ENCODE measurements around the gene EGLN2.
"Not testable (repeated sequence)": the region's sequence is repeated elsewhere in the genome, so short reads cannot be mapped to it uniquely, and the experiment has no call there.

EGLN2 gene

DNA sequence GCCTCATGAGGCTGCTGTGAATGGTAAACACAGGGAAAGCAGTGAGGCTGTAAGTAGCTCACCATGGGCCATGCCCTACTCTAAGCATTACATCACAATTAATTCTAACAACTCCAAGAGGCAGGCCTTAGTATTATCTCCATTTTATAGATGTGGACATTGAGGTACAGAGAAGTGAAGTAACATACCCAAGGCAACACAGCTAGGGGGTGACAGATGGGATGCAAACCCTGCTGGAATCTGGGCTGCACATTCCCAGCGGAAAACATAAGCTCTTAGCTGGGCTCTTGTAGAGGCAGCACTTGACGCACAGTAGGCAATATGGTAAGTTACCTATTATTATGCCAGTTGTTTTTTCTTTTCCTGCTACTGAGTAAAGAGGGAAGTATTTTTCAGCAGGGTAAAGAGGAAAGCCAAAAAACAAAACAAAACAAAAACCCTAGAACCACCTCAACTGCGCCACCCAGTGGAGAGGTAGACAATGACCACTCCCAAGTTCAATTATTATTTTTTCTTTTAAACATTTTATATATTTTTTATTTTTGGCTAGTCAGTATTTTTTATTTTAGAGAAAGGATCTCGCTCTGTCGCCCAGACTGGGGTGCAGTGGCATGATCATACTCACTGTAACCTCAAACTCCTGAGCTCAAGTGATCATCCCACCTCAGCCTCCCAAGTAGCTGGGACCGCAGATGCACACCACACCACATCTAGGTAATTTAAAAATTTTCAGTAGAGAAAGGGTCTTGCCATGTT is 20.7 kb downstream of the EGLN2 start:
- peak; percentile 23 for DNase-seq

DNA sequence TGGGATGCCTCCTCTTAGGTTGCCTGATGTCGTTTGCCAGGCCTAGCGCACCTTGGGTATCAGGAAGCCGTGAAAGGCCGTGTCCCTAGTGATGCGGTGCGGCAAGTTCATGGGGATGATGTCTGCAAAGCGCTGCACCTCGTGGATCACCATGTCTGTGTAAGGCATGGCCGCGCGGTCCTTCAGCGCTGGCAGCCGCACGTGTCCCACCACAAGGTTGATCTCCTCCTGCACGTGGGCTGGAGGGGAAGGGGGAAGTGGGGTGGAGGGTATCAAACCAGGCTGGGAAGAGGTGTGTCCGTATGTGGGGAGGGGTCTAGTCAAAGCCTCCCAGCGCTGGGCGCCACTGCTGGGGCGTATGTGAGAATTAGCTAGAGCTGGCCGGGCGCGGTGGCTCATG is 23.2 kb downstream of the EGLN2 start:
- DNase-seq = no peak

DNA sequence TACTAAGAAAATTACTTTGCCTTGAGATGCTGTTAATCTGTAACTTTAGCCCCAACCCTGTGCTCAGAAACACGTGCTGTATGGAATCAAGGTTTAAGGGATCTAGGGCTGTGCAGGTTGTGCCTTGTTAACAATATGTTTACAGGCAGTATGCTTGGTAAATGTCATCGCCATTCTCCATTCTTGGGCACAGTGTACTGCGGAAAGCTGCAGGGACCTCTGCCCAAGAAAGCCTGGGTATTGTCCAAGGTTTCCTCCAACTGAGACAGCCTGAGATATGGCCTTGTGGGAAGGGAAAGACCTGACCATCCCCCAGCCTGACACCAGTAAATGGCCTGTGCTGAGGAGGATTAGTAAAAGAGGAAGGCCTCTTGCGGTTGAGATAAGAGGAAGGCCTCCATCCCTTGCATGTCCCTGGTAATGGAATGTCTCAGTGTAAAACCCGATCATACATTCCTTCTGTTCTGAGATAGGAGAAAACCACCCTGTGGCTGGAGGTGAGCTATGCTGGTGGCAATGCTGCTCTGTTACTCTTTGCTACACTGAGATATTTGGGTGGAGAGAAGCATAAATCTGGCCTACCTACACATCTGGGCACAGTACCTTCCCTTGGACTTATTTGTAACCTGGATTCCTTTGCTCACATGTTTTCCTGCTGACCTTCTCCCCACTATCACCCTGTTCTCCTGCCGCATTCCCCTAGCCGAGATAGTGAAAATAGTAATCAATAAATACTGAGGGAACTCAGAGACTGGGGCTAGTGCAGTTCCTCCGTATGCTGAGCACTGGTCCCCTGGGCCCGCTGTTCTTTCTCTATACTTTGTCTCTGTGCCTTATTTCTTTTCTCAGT is 23.9 kb downstream of the EGLN2 start:
- DNase-seq = peak; percentile 28

DNA sequence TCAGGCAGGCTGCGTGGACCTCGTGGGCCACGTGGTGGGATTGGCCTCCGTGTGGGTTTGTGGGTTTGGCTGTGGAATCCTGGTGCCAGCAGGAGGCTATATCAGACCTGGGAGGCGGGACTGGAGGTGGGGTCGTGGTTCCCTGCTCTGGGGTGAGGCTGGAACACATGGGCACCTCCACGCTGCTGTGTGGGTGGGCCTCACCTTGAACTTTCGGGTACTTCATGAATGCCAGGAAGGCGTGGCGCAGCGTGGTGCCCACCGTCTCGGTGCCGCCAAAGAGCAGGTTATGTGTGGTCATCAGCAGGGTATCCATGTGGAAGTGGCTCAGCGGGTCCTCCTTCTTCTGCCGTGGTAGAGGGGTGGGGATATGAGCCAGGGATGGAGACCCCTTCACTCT is 25.9 kb downstream of the EGLN2 start:
- not testable (repeated sequence) for DNase-seq

DNA sequence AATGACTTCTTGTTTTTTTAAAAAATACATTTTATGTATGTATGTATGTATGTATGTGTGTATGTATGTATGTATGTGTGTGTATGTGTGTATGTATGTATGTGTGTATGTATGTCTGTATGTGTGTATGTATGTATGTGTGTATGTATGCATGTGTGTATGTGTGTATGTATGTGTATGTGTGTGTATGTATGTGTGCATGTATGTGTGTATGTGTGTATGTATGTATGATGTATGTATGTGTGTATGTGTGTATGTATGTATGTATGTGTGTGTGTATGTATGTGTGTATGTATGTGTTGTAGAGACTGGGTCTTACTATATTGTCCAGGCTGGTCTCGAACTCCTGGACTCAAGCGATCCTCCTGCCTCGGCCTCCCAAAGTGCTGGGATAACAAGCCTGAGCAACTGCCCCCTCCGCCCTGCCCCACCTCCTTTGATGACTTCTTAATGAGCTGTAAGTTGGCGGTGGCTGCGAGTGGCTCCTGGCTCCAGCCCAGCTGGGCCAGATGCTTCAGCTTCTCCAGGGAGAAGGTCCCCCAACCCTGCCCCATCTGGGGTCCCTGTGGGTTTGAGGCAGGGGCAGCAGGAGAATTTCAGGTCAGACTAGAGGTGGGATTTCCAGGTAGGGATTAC is 26.6 kb downstream of the EGLN2 start:
- DNase-seq = not testable (repeated sequence)

DNA sequence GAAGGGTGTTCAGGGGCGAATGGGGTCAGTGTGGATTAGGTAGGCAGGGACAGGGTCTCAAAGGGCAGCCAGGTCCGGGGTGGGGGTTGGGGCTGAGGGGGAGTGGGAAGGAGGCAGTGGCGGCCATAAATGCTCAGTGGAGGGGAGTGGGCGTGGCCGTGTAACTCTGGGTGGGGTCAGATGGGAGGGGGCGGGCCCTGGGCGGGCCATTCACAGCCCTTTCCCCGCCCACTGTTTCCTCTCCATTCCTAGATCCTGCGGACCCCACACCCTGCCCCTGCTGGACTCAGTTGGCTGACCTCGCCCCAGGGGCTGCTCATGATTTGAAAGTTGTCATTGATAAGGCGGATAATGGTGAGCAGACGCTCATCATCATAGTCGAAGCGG is 27.3 kb downstream of the EGLN2 start:
- not testable (repeated sequence) for DNase-seq

DNA sequence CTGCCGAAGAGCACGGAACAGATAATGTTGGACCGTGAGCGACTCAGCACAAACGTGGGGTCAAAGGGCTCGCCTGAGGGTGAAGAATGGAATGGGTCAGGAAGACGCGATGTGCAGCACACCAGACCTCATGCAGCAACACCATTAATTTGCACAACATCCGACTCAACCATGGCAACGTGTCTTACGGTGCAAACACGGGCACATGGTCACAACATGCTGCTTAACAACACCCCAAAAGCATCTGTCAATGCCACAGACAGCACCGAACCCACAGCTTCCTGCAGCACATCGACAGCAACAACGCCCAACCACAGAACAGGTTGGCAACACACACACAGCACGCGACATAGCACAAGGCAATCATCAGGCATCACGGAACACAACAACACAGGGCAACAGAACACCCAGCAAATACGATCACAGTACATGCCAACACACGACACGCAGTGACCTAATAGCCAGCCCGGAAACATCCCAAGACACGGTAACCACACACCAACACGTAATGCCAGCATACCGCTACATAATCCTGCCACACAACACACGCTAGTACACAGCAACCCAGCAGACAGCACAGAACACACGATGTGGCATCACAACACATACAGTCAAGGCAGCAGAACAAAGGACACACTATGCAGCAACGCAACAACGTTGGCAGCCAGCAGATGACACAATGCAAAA is 27.9 kb downstream of the EGLN2 start:
- DNase-seq = not testable (repeated sequence)

DNA sequence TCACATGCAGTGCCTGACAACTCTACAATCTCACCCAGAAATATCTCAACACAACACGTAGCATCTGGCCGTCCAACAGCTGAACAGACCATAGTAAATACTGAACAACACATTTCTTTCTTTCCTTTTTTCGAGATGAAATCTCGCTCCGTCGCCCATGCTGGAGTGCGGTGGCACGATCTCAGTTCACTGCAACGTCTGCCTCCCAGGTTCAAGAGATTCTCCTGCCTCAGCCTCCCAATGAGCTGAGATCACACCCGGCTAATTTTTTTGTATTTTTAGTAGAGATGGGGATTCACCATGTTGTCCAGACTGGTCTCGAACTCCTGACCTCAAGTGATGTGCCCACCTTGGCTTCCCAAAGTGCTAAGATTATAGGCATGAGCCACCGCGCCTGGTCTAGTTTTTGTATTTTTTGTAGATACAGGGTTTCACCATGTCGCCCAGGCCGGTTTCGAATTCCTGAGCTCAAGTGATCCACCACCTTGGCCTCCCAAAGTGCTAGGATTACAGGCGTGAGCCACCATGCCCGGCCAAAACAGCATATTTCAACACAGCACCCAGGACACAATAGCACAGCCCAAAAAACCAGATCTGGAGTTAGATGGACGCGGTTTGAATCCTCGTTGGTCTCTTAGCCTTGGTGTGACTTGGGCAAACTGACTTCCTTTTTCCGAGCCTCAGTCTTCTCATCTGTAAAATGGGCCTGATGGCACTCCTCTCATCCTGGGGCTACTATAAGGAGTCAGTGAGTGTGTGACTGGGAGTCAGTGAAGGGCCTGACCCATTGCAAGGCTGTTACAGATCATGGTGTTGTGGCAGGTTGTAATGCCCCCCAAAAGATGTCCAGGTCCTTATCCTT is 28.6 kb downstream of the EGLN2 start:
- DNase-seq = no peak

DNA sequence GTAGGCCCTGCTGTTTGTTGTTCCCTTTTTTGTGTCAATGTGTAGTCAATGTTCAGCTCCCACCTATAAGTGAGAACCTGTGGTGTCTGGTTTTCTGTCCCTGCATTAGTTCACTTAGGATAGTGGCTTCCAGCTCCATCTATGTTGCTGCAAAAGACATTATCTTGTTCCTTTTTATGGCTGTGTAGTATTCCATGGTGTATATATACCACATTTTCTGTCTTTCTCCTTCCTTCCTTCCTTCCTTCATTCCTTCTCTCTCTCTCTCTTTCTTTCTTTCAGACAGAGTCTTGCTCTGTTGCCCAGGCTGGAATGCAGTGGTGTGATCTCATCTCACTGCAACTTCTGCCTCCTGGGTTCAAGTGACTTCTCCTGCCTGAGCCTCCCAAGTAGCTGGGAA is 30.2 kb downstream of the EGLN2 start:
- DNase-seq = no peak

DNA sequence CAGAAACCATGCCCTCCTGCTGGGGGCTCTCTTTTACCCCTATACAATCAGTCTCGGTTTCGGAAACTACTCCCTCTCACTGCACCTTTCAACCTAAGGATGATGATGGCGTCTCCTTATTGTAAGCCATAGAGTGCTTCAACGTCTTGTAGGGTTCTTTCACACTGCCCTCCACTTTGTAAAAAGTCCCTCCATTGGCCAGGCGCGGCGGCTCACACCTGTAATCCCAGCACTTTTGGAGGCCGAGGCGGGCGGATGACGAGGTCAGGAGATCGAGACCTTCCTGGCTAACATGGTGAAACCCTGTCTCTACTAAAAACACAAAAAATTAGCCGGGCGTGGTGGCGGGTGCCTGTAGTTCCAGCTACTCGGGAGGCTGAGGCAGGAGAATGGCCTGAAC is 31.8 kb downstream of the EGLN2 start:
- not testable (repeated sequence) for DNase-seq

DNA sequence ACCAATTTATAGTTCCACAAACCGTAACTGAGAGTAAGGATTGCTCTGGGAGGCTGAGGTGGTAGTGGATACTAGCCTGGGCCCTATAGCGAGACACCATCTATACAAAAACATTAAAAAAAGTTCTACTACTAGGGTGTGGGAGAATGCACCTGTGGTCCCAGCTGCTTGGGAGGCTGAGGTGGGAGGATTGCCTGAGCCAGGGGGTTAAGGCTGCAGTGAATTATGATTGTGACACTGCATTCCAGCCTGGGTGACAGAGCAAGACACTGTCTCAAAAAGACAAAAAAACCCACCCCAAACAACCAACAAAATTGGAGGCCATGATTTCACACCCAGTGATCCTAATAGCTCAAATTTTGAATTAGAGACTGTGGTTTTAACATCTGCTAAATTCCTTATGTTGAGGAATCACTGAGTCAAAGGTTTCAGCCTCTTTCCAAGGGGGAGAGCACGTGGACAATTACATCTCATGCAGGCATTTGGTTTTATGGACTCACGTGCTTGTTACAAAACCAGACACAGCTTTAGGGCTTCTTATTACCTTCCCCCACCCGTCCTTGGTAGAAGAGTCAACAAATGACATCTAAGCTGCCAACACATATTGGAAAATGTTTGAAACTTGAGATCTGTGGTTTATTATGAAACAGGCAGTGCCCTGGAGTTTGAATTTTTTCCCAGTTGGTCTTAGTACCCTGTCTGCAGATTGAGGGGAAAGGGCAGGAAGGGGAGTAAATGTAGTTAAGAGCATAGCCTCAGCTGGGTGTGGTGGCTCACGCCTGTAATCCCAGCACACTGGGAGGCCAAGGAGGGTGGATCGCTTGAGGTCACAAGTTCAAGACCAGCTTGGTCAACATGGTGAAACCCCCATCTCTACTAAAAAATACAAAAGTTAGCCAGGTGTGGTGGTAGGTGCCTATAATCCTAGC is 32.8 kb downstream of the EGLN2 start:
- peak; percentile 89 for DNase-seq

DNA sequence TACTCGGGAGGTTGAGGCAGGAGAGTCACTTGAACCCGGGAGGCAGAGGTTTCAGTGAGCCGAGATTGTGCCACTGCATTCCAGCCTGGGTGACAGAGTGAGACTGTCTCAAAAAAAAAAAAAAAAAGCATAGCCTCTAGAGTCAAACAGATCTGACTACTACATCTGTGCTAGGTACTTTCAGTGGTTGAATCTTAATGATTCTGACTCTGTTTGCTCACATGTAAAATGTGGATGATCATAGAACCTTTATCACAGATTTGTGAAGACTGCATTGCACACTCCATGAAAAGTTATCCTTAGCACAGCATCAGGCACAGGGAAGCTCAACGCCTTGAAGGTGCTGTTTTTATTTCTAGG is 33.4 kb downstream of the EGLN2 start:
- DNase-seq = not testable (repeated sequence)

DNA sequence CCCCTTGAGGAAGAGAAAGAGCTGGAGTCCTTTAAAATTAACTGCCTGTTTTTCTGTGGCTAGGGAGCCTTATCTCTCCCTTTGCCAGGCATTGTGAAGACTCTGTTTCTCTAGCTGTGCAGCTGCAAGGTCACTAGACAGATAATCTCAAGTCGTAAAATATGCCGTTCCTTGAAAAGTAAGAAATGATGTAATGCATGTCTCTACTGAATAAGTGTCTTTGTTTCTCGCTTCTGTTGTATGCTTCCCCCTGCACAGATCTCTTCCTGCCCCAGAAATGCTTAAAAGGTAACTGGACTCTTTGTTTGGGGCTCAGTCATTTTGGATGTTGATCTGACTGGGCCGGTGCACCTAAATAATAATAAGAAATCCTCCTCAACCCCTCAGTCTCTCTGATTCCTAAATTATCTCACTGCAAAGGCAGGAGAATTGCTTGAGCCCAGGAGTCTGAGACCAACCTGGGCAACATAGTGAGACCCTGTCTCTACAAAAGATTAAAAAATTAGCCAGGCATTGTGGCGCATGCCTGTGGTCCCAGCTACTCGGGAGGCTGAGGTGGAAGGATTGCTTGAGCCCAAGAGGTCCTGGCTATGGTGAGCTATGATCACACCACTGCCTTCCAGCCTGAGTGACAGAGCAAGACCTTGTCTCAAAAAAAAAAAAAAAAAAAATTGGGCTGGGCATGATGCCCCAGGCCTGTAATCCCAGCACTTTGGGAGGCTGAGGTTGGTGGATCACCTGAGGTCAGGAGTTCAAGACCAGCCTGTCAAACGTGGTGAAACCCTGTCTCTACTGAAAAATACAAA is 34.9 kb downstream of the EGLN2 start:
- DNase-seq = not testable (repeated sequence)

DNA sequence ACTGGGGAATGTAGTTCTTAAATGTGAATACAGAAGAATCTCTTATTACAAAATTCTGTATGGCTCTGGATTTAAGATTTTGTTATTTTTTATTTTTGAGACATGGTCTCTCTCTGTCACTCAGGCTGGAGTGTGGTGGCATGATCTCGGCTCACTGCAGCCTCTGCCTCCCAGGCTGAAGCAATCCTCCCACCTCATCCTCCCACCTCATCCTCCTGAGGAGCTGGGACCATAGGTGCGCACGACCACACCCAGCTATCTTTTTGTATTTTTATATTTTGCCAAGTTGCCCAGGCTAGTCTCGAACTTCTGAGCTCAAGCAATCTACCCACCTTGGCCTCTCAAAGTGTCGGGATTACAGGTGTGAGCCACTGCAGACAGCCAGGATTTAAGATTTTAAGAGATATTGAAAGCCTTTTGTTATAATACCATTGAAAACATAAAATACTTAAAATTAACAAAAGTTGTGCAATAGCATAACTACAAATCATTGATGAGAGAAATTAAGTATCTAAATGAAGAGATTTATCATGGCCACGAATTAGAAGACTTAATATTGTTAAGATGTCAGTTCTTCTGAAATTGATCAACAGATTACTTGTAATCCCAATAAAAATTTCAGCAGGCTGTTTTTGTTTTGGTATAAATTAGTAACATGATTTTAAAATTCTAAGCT is 37.9 kb downstream of the EGLN2 start:
- DNase-seq = no peak

DNA sequence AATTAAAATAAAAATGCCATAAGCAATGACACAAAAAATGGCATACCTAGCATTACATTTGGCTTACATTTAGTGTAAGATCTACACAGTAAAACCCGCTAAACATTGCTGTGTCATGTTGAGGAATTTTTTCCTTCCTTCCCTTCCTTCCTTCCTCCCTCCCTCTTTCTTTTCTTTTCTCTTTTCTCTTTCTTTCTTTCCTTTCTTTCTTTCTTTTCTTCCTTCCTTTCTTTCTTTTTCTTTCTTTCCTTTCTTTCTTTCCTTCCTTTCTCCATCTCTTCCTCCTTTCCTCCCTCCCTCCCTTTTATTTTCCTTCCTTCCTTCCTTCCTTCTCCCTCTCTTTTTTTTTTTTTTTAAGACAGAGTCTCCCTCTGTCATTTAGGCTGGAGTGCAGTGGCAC is 39.5 kb downstream of the EGLN2 start:
- DNase-seq = not testable (repeated sequence)

DNA sequence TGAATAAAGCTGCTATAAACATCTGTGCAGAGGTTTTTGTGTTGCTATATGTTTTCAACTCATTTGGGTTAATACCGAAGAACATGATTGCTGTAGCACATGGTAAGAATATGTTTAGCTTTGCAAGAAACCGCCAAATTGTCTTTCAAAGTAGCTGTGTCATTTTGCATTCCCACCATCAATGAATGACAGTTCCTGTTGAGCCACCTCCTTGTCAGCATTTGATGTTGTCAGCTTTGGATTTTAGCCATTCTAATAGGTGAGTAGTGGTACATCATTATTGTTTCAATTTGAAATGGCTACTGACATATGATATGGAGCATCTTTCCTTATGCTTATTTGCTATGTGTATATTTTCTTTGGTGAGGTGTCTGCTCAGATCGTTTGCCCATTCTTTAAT is 43.0 kb downstream of the EGLN2 start:
- DNase-seq = not testable (repeated sequence)

DNA sequence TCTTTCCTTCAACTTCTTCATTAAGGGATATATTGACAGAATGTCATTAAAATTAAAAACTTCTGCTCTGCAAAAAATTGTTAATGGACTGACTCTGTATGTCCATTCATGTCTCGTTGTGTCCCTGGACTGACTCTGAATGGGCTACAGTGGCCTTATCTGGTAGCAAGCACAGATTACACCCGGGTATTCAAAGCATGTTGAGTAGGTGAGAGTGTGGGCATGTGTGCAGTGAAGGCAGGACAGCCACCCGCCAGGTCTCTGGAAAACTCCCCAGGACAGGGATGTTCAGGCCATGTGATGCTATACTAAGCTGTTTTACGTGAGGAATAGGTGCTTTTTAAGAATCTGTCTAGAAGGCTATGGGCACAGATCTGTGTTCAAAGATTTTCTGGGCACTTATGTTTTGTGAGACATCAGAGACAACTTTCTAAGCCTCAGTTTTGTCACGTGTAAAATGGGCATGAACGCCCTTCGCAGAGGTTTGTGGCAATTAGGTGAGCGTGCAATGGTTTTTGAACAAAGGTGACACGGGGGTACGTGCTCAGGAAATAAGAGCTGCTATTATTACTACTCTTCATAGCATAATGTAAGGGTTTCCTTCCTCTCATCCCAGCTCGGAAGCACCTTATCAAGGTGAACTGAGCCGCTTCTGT is 44.1 kb downstream of the EGLN2 start:
- not testable (repeated sequence) for DNase-seq

DNA sequence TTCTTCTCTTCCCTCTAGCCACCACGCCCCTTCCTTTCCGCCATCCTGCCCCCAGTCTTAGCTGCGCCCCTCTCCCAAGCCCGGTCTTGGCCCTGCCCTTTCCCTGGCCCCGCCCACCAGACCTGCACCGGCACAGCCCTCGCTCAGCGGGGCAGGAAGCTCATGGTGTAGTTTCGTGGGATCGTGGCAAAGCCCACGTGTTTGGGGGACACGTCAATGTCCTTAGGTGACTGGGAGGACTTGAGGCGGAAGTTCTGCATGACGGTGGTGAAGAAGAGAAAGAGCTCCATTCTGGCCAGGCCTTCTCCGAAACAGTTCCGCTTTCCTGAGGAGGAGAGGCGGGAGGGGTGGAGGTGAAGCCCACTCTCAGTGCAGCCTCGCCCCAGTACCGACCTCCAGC is 44.7 kb downstream of the EGLN2 start:
- DNase-seq = not testable (repeated sequence)

DNA sequence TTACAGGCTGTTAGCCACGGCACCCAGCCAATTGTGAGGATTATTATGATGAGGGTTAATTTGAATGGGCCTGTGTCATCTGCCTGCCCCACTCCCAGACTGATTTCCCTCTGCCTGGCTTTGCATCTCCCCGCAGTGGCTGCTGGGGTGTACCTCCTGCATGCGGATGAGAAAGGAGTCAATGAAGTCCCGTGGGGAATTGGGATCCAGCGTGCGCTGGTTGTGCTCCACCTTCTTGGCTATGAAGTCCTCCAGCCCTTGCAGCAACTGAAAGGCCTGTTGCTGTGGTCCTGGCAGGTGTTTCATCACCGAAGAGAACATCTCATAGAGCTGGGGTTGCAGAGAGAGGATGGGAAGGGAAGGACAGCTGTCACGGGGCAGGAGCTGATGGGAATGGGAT is 47.7 kb downstream of the EGLN2 start:
- DNase-seq = not testable (repeated sequence)

All from fibroblast of upper back skin (primary cell).